Measurements from ENCODE around the gene KRTAP10-7.

- no peak for TF ChIP-seq CTCF (IDR thresholded peaks at IDR 0.05)
- TF ChIP-seq POLR2A (IDR thresholded peaks at IDR 0.05) = no peak
Measured at GRCh38 chr21:44603109-44603875, 2.9 kb downstream of the KRTAP10-7 start.

Data from breast epithelium (tissue), 3 donors.